ENCODE measurements around the gene C1orf35. TPM values are rescaled to one million over a fixed set of nuclear protein-coding genes. Genes with fewer than 3 reads are reported as not detected.

C1orf35 gene
- total RNA-seq, 1 donor from 2014 or later, result 17.1 TPM

DNA sequence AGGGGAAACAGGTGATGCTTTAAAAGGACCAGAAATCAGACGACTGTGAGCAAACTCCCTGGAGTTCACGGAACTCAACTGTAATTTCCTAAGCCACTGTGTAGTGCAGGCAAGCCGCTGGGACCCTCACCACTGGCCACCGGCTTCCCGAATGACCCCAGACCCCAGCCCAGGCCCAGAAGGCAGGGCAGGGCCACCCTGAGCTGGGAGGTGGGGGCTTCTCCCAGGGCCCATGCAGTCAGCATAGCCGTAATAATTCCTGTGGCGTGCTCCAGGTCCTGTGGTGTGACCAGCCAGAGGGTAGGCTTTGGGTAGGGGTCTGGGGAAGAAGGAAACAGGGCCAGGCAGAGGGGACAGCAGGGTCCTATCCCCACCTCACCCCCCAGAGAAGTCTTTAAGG is 24.1 kb downstream of the C1orf35 start:
- no peaks in the 10 kb centered on the region for H3K27me3 ChIP-seq (ENCODE audit: control insufficient read depth, insufficient read depth, low read length)
- FAIRE-seq (no peak), DNase-seq (ENCODE audit: low read depth) (no peak)
- peaks cover 2% of the 10 kb centered on the region for H3K36me3 ChIP-seq (ENCODE audit: control insufficient read depth, insufficient read depth, low read length)
- TF ChIP-seq, protein P1, sequence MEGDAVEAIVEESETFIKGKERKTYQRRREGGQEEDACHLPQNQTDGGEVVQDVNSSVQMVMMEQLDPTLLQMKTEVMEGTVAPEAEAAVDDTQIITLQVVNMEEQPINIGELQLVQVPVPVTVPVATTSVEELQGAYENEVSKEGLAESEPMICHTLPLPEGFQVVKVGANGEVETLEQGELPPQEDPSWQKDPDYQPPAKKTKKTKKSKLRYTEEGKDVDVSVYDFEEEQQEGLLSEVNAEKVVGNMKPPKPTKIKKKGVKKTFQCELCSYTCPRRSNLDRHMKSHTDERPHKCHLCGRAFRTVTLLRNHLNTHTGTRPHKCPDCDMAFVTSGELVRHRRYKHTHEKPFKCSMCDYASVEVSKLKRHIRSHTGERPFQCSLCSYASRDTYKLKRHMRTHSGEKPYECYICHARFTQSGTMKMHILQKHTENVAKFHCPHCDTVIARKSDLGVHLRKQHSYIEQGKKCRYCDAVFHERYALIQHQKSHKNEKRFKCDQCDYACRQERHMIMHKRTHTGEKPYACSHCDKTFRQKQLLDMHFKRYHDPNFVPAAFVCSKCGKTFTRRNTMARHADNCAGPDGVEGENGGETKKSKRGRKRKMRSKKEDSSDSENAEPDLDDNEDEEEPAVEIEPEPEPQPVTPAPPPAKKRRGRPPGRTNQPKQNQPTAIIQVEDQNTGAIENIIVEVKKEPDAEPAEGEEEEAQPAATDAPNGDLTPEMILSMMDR (IDR thresholded peaks at IDR 0.05; ENCODE audit: insufficient read depth, low read length, severe bottlenecking), result no peak
- no peak overlapping the region for H3K4me3 ChIP-seq (ENCODE audit: low read depth, low read length)

- DNase-seq (ENCODE audit: low read depth) (no peak), FAIRE-seq (peak; percentile 7)
- TF ChIP-seq, protein P1 (IDR thresholded peaks at IDR 0.05; ENCODE audit: insufficient read depth, low read length, severe bottlenecking), result no peak
- Histone ChIP-seq H3K4me3 (ENCODE audit: low read depth, low read length) (no peak overlapping the region), H3K27me3 (ENCODE audit: control insufficient read depth, insufficient read depth, low read length) (no peaks in the 10 kb centered on the region), H3K36me3 (ENCODE audit: control insufficient read depth, insufficient read depth, low read length) (no peaks in the 10 kb centered on the region)
Observed at GRCh38 chr1:228077565-228078330, 25.4 kb downstream of the C1orf35 start.

DNA sequence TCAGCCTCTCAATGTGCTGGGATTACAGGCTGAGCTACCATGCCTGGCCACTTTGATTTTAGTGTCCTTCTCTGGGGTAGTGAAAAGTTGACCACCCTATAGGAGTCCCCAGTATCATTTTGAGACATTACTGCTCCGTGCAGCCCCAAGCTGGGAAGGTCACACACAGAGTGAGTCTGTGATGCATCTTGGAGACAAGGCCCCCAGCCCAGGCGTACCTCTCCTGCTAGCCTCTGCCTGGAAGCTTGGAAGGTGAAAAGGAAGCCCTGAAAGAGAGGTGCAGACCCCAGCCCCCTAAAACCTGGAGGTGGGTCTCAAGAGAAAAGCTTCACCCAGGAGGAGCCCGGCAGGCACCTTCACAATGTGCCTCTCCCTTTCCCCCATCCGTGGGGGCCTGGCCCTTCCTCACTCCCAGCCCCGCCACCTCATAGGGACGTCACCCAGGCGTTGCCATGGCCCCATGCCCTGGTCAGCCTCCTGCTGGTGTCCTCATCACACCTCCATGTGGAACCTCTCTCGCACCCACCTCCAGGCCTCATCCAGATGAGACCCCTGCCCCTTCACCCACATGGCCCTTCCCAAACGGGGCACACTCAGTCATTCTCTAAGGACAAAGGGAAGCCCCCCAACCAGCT is 26.2 kb downstream of the C1orf35 start:
- FAIRE-seq (no peak), DNase-seq (ENCODE audit: low read depth) (no peak)
- H3K4me3 ChIP-seq (ENCODE audit: low read depth, low read length), result no peak overlapping the region
- no peaks in the 10 kb centered on the region for H3K36me3 ChIP-seq (ENCODE audit: control insufficient read depth, insufficient read depth, low read length)
- no peaks in the 10 kb centered on the region for H3K27me3 ChIP-seq (ENCODE audit: control insufficient read depth, insufficient read depth, low read length)
- TF ChIP-seq, protein P1 (IDR thresholded peaks at IDR 0.05; ENCODE audit: insufficient read depth, low read length, severe bottlenecking), result no peak

GRCh38 chr1:228075801-228076271 is 27.3 kb downstream of the C1orf35 start:
- TF ChIP-seq, protein P1 (IDR thresholded peaks at IDR 0.05; ENCODE audit: insufficient read depth, low read length, severe bottlenecking), result no peak
- H3K4me3 ChIP-seq (ENCODE audit: low read depth, low read length), result no peak overlapping the region

GRCh38 chr1:228074954-228075730 is 28.0 kb downstream of the C1orf35 start:
- FAIRE-seq (no peak), DNase-seq (ENCODE audit: low read depth) (no peak)
- Histone ChIP-seq H3K27me3 (ENCODE audit: control insufficient read depth, insufficient read depth, low read length) (no peaks in the 10 kb centered on the region), H3K4me3 (ENCODE audit: low read depth, low read length) (no peak overlapping the region), H3K36me3 (ENCODE audit: control insufficient read depth, insufficient read depth, low read length) (no peaks in the 10 kb centered on the region)
- TF ChIP-seq, protein P1 (IDR thresholded peaks at IDR 0.05; ENCODE audit: insufficient read depth, low read length, severe bottlenecking), result no peak

More at GRCh38 chr1:228075801-228076271, 27.3 kb downstream of the C1orf35 start:
- no peaks in the 10 kb centered on the region for H3K36me3 ChIP-seq (ENCODE audit: control insufficient read depth, insufficient read depth, low read length)
- FAIRE-seq, result no peak
- DNase-seq (ENCODE audit: low read depth), result no peak
- H3K27me3 ChIP-seq (ENCODE audit: control insufficient read depth, insufficient read depth, low read length), result no peaks in the 10 kb centered on the region

Data from bronchial epithelial cell (primary cell).